KOPT-K1 (cell line): ENCODE measurements around the gene PTGFRN.

ENCODE experiments used
- H3K27ac ChIP-seq: fragments of 200-600 bp; sonication (generic); 2 replicates; pipeline ENCODE4 v1.5.1; 2016; ENCODE audit warnings: antibody characterized with exemption, mild to moderate bottlenecking, low read depth, low read length; ENCODE audit not compliant: poor library complexity, severe bottlenecking
- H3K36me3 ChIP-seq: fragments of 200-600 bp; sonication (generic); 2 replicates; pipeline ENCODE4 v1.5.1; 2017; ENCODE audit warnings: antibody characterized with exemption, mild to moderate bottlenecking, low read length, moderate library complexity; ENCODE audit not compliant: insufficient read depth
- H3K9me3 ChIP-seq: fragments of 200-600 bp; sonication (generic); 2 replicates; pipeline ENCODE4 v1.5.1; 2017; ENCODE audit warnings: antibody characterized with exemption, low read length, mild to moderate bottlenecking; ENCODE audit not compliant: insufficient read depth, poor library complexity, severe bottlenecking

PTGFRN gene

DNA sequence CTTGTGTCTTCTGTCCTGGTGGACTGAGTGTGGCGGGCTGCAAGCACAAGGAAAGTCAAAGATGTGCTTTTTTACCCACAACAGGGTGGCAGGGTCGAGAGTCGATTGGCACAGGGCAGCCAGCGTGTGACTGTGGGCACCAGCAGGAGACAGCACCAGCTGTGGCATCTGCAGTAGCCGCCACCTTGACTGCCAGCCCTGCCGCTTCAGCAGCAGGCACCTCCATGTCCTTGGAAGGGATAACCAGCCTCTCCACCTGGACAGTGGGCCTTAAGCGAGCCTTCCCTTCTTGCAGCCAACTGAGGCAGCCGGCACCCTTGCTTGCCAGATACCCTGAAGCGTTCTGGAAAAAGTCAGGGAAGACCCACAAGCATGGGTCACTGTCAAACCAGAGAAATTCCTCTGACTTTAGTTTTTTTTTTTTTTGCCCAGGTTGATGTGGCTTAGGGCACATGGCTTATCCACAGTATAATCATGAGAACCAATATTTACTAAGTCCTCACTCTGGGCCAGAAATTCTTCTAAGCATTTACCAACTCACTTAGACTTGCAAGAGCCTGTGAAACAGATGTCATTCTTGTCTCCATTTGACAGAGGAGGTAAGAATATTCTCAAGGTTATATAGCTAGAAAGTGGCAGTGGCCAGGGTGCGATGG is 30.1 kb upstream of the PTGFRN start:
- no peak overlapping the region for H3K27ac ChIP-seq
- no peaks in the 10 kb centered on the region for H3K9me3 ChIP-seq
- H3K36me3 ChIP-seq: no peaks in the 10 kb centered on the region

DNA sequence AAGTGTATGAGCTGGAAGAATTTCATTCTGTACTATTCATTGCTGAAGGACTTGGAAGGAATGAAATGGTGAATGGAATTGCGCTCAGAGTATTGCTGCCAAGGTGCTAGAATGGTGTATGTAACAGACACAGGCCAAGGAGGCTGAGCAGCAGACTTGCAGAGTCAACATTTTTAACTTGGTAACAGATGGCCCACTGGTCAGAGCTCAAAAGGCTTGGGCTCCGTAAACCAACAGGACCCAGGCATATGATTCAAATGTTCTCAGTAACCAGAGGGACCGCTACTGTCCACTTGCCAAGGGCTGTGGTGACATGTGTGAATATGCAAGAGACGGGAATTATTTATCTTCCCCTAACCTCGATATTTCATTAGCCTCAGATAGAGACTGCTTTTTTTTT is 28.8 kb upstream of the PTGFRN start:
- H3K27ac ChIP-seq: no peak overlapping the region
- no peaks in the 10 kb centered on the region for H3K36me3 ChIP-seq
- H3K9me3 ChIP-seq: no peaks in the 10 kb centered on the region

DNA sequence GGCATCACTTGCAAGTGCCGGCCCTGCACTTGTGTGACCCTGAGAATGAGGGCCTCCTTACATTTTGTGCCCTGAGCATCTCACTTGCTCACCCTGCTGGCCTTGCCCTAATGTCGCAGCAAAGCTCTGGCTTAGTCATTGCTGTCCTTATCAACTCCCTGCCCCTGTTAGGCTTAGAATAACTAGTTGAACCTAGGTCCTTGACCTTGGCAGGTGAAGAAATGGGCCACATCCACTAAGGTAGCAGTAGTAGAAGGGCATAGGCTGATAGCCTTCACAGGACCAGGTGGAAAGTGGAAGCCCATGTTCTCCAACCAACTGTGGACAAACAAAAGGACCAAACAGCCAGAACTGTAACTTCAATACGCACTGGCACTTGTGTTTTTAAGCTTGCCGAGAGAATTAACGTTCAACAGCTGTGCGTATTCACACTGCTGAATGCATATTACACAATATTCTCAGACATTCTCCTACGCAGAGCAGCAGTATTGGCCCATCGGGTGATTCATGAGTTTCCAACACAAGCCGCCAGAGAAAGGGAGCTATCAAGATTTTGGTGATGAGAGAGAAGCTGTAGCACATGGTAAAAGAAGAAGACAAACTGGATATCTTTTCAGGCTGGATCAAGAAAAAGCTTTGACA is 27.7 kb upstream of the PTGFRN start:
- no peak overlapping the region for H3K27ac ChIP-seq

DNA sequence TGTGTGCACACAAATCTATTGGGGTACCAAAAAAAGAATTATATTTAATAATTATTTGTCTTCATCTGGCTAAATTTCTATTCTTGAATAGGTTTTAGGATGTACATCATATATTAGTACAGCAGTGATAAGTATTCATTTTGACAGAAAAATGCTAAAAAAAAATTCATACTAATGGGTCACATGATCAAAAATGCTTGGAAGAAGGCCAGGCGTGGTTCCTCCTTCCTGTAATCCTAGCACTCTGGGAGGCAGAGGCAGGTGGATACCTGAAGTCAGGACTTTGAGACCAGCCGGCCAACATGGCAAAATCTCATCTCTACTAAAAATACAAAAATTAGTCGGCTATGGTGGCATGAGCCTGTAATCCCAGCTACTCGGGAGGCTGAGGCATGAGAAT is 26.9 kb upstream of the PTGFRN start:
- Histone ChIP-seq H3K9me3 (no peaks in the 10 kb centered on the region), H3K36me3 (no peaks in the 10 kb centered on the region), H3K27ac (no peak overlapping the region)

More for the DNA sequence above, 27.7 kb upstream of the PTGFRN start:
- no peaks in the 10 kb centered on the region for H3K36me3 ChIP-seq
- H3K9me3 ChIP-seq: no peaks in the 10 kb centered on the region

- no peak overlapping the region for H3K27ac ChIP-seq
- H3K9me3 ChIP-seq: no peaks in the 10 kb centered on the region
- H3K36me3 ChIP-seq: no peaks in the 10 kb centered on the region
These were observed 23.3 kb upstream of the PTGFRN start for GRCh38 chr1:116886291-116886878.

DNA sequence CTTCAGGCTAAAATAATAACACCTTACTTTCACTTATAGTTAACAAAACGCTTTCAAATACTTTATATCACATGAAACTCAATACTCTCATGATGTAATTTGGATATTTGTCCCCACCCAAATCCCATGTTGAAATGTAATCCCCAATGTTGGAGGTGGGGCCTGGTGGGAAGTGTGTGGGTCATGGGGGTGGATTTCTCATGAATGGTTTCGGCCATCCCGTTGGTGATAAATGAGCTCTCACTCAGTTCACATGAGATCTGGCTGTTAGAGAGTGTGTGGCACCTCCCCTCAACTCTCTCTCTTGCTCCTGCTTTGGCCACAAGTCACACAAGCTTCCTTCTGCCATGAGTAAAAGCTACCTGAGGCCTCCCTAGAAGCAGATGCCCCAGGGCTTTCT is 22.5 kb upstream of the PTGFRN start:
- no peaks in the 10 kb centered on the region for H3K36me3 ChIP-seq
- H3K27ac ChIP-seq: no peak overlapping the region

GRCh38 chr1:116889380-116889779 is 20.3 kb upstream of the PTGFRN start:
- no peak overlapping the region for H3K27ac ChIP-seq
- no peaks in the 10 kb centered on the region for H3K36me3 ChIP-seq
- peaks cover 6% of the 10 kb centered on the region for H3K9me3 ChIP-seq

More for the DNA sequence above, 22.5 kb upstream of the PTGFRN start:
- H3K9me3 ChIP-seq: no peaks in the 10 kb centered on the region

GRCh38 chr1:116891396-116892079 is 18.2 kb upstream of the PTGFRN start:
- no peaks in the 10 kb centered on the region for H3K36me3 ChIP-seq
- H3K27ac ChIP-seq: no peak overlapping the region
- peaks cover 17% of the 10 kb centered on the region for H3K9me3 ChIP-seq

DNA sequence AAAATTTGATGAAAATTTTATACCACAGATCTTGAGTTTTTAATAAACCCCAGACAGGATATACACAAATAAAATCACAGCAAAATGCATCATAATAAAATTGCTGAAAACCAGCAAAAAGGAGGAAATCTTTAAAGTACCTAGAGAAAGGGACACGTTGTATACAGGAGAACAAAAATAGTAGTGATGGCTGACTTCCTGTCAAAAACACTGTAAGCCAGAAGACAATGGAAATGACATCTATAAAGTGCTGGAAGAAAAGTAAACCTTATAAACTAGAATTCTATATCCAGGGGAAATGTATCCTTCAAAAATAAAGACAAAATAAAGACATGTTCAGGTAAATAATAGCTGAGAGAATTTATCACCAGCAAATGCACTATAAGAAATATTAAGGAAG is 14.6 kb upstream of the PTGFRN start:
- Histone ChIP-seq H3K9me3 (peaks cover 17% of the 10 kb centered on the region), H3K27ac (no peak overlapping the region), H3K36me3 (no peaks in the 10 kb centered on the region)

DNA sequence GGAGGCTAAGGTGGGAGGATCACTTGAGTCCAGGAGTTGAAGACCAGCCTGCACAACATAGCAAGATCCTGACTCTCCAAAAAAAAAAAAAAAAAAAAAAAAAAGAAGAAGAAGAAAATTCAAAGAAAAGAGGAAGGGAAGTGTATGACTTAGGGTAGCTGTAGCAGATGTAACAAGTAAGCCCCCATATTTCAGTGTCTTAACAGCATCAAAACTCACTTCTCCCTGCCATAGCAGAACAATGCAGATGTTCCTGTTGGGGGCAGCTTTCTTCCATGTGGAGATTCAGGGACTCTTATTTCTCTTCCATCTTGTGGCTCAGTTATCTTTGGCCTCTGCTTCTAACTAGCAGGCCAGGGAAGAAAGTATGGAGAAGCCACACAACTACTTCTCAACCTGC is 10.2 kb upstream of the PTGFRN start:
- Histone ChIP-seq H3K27ac (no peak overlapping the region), H3K36me3 (no peaks in the 10 kb centered on the region), H3K9me3 (peaks cover 10% of the 10 kb centered on the region)

GRCh38 chr1:116900471-116901365 is 9.0 kb upstream of the PTGFRN start:
- no peak overlapping the region for H3K27ac ChIP-seq
- no peaks in the 10 kb centered on the region for H3K36me3 ChIP-seq

GRCh38 chr1:116902027-116902426 is 7.7 kb upstream of the PTGFRN start:
- Histone ChIP-seq H3K9me3 (no peaks in the 10 kb centered on the region), H3K27ac (no peak overlapping the region), H3K36me3 (no peaks in the 10 kb centered on the region)

More at GRCh38 chr1:116900471-116901365, 9.0 kb upstream of the PTGFRN start:
- no peaks in the 10 kb centered on the region for H3K9me3 ChIP-seq

- H3K36me3 ChIP-seq: no peaks in the 10 kb centered on the region
- no peak overlapping the region for H3K27ac ChIP-seq
- H3K9me3 ChIP-seq: no peaks in the 10 kb centered on the region
These were observed 6.9 kb upstream of the PTGFRN start for GRCh38 chr1:116902723-116903383.

GRCh38 chr1:116904791-116905320 is 4.9 kb upstream of the PTGFRN start:
- no peaks in the 10 kb centered on the region for H3K9me3 ChIP-seq
- no peak overlapping the region for H3K27ac ChIP-seq
- H3K36me3 ChIP-seq: no peaks in the 10 kb centered on the region
